ENCODE results near the gene RUNX1.

DNA sequence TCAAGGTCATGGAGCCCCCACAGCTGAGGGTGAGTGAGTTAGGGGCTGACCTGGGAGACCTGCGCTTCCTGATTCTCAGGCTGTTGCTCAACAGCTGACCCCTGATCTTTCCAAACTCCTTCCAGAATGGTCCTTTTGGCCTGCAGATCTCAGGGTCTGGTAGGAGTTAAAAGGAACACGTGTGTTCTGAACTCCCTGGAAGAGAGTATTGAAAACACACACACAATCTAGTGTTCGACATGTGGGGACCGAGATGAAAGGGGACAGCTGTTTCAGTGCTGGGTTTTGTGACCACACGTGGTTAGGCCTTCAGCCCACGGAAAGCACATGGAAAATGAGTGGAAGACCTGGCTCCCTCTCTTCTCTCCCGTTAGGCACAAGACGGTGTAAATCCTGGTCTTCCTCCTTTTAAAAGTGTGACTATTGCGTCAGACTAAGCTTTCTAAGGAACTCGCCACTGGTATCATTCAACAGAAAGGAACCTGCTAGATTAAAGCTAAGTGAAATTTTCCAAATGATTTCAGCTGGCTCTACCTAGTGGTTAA, 49.6 kb downstream of the RUNX1 start:
- TF ChIP-seq, protein P1, sequence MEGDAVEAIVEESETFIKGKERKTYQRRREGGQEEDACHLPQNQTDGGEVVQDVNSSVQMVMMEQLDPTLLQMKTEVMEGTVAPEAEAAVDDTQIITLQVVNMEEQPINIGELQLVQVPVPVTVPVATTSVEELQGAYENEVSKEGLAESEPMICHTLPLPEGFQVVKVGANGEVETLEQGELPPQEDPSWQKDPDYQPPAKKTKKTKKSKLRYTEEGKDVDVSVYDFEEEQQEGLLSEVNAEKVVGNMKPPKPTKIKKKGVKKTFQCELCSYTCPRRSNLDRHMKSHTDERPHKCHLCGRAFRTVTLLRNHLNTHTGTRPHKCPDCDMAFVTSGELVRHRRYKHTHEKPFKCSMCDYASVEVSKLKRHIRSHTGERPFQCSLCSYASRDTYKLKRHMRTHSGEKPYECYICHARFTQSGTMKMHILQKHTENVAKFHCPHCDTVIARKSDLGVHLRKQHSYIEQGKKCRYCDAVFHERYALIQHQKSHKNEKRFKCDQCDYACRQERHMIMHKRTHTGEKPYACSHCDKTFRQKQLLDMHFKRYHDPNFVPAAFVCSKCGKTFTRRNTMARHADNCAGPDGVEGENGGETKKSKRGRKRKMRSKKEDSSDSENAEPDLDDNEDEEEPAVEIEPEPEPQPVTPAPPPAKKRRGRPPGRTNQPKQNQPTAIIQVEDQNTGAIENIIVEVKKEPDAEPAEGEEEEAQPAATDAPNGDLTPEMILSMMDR (IDR thresholded peaks at IDR 0.05; ENCODE audit: low read depth, low read length): no peak
- TF ChIP-seq EZH2phosphoT487 (IDR thresholded peaks at IDR 0.05; ENCODE audit: low read depth): no peak
